Endometrium (tissue), 2 donors: Measurements from ENCODE around the gene ABCA3.
"Not testable (repeated sequence)": the region's sequence is repeated elsewhere in the genome, so short reads cannot be mapped to it uniquely, and the experiment has no call there.

ENCODE experiments used
- FAIRE-seq: peaks from 2 replicates; lab custom pipeline; 2012; peaks lifted over from hg19 to GRCh38; lab: Jason Lieb, UNC
- donor health status: control.
- donor health status: control.

Gene ABCA3

GRCh38 chr16:2340564-2341455 is at the start of gene ABCA3:
TSS of gene ABCA3 (minus strand) at chr16:2340728. CDS start at chr16:2326466, 14,262 bp downstream.
- FAIRE-seq = no peak

- FAIRE-seq = no peak
Measured at GRCh38 chr16:2388875-2389433, 48.4 kb upstream of the ABCA3 start.

GRCh38 chr16:2388139-2388874 is 47.8 kb upstream of the ABCA3 start:
- no peak for FAIRE-seq

- FAIRE-seq = no peak
Measured at GRCh38 chr16:2386990-2387389, 46.5 kb upstream of the ABCA3 start.

GRCh38 chr16:2385982-2386381 is 45.5 kb upstream of the ABCA3 start:
- not testable (repeated sequence) for FAIRE-seq

- no peak for FAIRE-seq
Measured at GRCh38 chr16:2385190-2385836, 44.8 kb upstream of the ABCA3 start.

- no peak for FAIRE-seq
Measured at GRCh38 chr16:2384426-2384825, 43.9 kb upstream of the ABCA3 start.

- no peak for FAIRE-seq
Measured at GRCh38 chr16:2383501-2383900, 43.0 kb upstream of the ABCA3 start.

- FAIRE-seq = no peak
Measured at GRCh38 chr16:2374644-2375043, 34.1 kb upstream of the ABCA3 start.

GRCh38 chr16:2373176-2373575 is 32.6 kb upstream of the ABCA3 start:
- no peak for FAIRE-seq

- FAIRE-seq = no peak
Measured at GRCh38 chr16:2372684-2373083, 32.2 kb upstream of the ABCA3 start.

- no peak for FAIRE-seq
Measured at GRCh38 chr16:2371421-2371820, 30.9 kb upstream of the ABCA3 start.

GRCh38 chr16:2370721-2371120 is 30.2 kb upstream of the ABCA3 start:
- FAIRE-seq = no peak

GRCh38 chr16:2366660-2367309 is 26.3 kb upstream of the ABCA3 start:
- FAIRE-seq = no peak

- no peak for FAIRE-seq
Measured at GRCh38 chr16:2365397-2366294, 25.1 kb upstream of the ABCA3 start.

GRCh38 chr16:2364638-2365210 is 24.2 kb upstream of the ABCA3 start:
- no peak for FAIRE-seq

GRCh38 chr16:2362218-2362617 is 21.7 kb upstream of the ABCA3 start:
- FAIRE-seq = no peak

GRCh38 chr16:2361129-2361528 is 20.6 kb upstream of the ABCA3 start:
- FAIRE-seq = no peak

- FAIRE-seq = no peak
Measured at GRCh38 chr16:2359919-2360318, 19.4 kb upstream of the ABCA3 start.

GRCh38 chr16:2358811-2359210 is 18.3 kb upstream of the ABCA3 start:
- no peak for FAIRE-seq

GRCh38 chr16:2357331-2357730 is 16.8 kb upstream of the ABCA3 start:
- FAIRE-seq = no peak
